ENCODE measurements around the gene TTC6.

- TF ChIP-seq, protein P1, sequence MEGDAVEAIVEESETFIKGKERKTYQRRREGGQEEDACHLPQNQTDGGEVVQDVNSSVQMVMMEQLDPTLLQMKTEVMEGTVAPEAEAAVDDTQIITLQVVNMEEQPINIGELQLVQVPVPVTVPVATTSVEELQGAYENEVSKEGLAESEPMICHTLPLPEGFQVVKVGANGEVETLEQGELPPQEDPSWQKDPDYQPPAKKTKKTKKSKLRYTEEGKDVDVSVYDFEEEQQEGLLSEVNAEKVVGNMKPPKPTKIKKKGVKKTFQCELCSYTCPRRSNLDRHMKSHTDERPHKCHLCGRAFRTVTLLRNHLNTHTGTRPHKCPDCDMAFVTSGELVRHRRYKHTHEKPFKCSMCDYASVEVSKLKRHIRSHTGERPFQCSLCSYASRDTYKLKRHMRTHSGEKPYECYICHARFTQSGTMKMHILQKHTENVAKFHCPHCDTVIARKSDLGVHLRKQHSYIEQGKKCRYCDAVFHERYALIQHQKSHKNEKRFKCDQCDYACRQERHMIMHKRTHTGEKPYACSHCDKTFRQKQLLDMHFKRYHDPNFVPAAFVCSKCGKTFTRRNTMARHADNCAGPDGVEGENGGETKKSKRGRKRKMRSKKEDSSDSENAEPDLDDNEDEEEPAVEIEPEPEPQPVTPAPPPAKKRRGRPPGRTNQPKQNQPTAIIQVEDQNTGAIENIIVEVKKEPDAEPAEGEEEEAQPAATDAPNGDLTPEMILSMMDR (IDR thresholded peaks at IDR 0.05), result no peak
- TF ChIP-seq POLR2A (IDR thresholded peaks at IDR 0.05), result no peak
These were observed 2.7 kb upstream of the TTC6 start for GRCh38 chr14:37592482-37593408.
